GM12878 (cell line): ENCODE measurements around the gene FAM185A. TPM values are rescaled to one million over a fixed set of nuclear protein-coding genes. Genes with fewer than 3 reads are reported as not detected.
A peak's percentile ranks its signal among the peaks of the same experiment; 100 is the strongest.
"Not testable (repeated sequence)": the region's sequence is repeated elsewhere in the genome, so short reads cannot be mapped to it uniquely, and the experiment has no call there.

Source experiments
- ATAC-seq: fragments of 200-7000 bp; cut with Tn5 transposase; 3 replicates; pipeline ENCODE4 v1.9.1; 2020; ENCODE audit warnings: mild to moderate bottlenecking, moderate library complexity
- BruUV-seq: library from RNA; stranded (reverse); fragments of 400-500 nt; replicated peaks from 2 replicates; lab custom pipeline; 2021; lab: Mats Ljungman, UMichigan
- CTCF ChIA-PET: fragments of 300-600 bp; sonication (Branson Sonifier 250); formaldehyde crosslinking; extraction: SDS; loops from one replicate; lab custom pipeline; 2021; ENCODE audit warnings: inconsistent platforms; lab: Yijun Ruan, JAX
- POLR2A ChIA-PET: fragments of 350-600 bp; formaldehyde crosslinking; extraction: SDS; loops from one replicate; lab custom pipeline; 2021; ENCODE audit warnings: inconsistent platforms; lab: Charles Lee
- RAD21 ChIA-PET: fragments of 300-600 bp; sonication (Branson Sonifier 250); formaldehyde crosslinking; loops from one replicate; lab custom pipeline; 2023; ENCODE audit warnings: antibody characterized with exemption; ENCODE audit not compliant: unreplicated experiment; lab: Charles Lee
- SMC1A ChIA-PET: fragments of 300-600 bp; sonication (Branson Sonifier 250); formaldehyde crosslinking; loops from one replicate; lab custom pipeline; 2023; ENCODE audit not compliant: unreplicated experiment, uncharacterized antibody; lab: Charles Lee
- DNase-seq: peaks from one replicate; pipeline ENCODE4 v3.0.0-alpha.2; 2011; ENCODE audit warnings: low read depth, low spot score
- FAIRE-seq: peaks from 3 replicates; lab custom pipeline; 2011; peaks lifted over from hg19 to GRCh38; lab: Jason Lieb, UNC
- H2AFZ ChIP-seq: 2 replicates; pipeline ENCODE4 v1.6.0; 2011; ENCODE audit warnings: low read depth, low read length, control low read depth; ENCODE audit not compliant: control insufficient read depth
- H3K27ac ChIP-seq: 2 replicates; pipeline ENCODE4 v1.5.1; 2011; ENCODE audit warnings: control low read depth; ENCODE audit not compliant: control insufficient read depth, insufficient read depth
- H3K27me3 ChIP-seq, 2 experiments: replicated peaks in 1 of 2; 2 replicates each; pipeline versions ENCODE4 v1.6.0 to v1.6.1; 2011; ENCODE audit warnings: low read length in 1 of 2; ENCODE audit not compliant: control insufficient read depth in 2 of 2, insufficient read depth in 2 of 2
- H3K36me3 ChIP-seq, 2 experiments: 2 replicates each; pipeline ENCODE4 v1.5.1; 2011; ENCODE audit warnings: low read length in 1 of 2; ENCODE audit not compliant: control insufficient read depth in 2 of 2, insufficient read depth in 2 of 2
- H3K4me1 ChIP-seq: 2 replicates; pipeline ENCODE4 v1.6.1; 2011; ENCODE audit warnings: mild to moderate bottlenecking, low read length, moderate library complexity, mixed read lengths; ENCODE audit not compliant: control insufficient read depth, insufficient read depth
- H3K4me2 ChIP-seq: 2 replicates; pipeline ENCODE4 v1.6.0; 2011; ENCODE audit warnings: control low read depth; ENCODE audit not compliant: control insufficient read depth, insufficient read depth
- H3K4me3 ChIP-seq: fragments of 200-600 bp; sonication (generic); 2 replicates; pipeline ENCODE4 v1.5.1; 2016
- H3K79me2 ChIP-seq: 2 replicates; pipeline ENCODE4 v1.6.0; 2011; ENCODE audit warnings: low read length; ENCODE audit not compliant: control insufficient read depth, insufficient read depth
- H3K9ac ChIP-seq: 2 replicates; pipeline ENCODE4 v1.8.0; 2011; ENCODE audit warnings: low read length, control low read depth, mixed read lengths; ENCODE audit not compliant: control insufficient read depth, insufficient read depth
- H3K9me3 ChIP-seq: replicated peaks from 3 replicates; pipeline ENCODE4 v1.5.1; 2011; ENCODE audit warnings: mild to moderate bottlenecking, low read length; ENCODE audit not compliant: control insufficient read depth, insufficient read depth
- H4K20me1 ChIP-seq: 2 replicates; pipeline ENCODE4 v1.6.0; 2011; ENCODE audit not compliant: control insufficient read depth, insufficient read depth
- CTCF ChIP-seq, 3 experiments: IDR thresholded peaks in 2 of 3; conservative IDR thresholded peaks in 1 of 3; 2 replicates each; pipeline ENCODE4 v1.5.1; 2011; ENCODE audit warnings: low read depth in 3 of 3, low read length in 3 of 3, mild to moderate bottlenecking in 3 of 3, control low read depth in 2 of 3, moderate library complexity in 2 of 3, inconsistent platforms in 1 of 3, mixed read lengths in 1 of 3; ENCODE audit not compliant: control insufficient read depth in 2 of 3, insufficient read depth in 1 of 3; ENCODE audit errors: extremely low read depth in 1 of 3
- RAD21 ChIP-seq: IDR thresholded peaks from 2 replicates; pipeline ENCODE4 v1.6.1; 2011; ENCODE audit warnings: mild to moderate bottlenecking, low read depth, low read length, moderate library complexity; ENCODE audit not compliant: insufficient read depth
- SMC3 ChIP-seq: IDR thresholded peaks from 2 replicates; pipeline ENCODE4 v1.6.1; 2011; ENCODE audit warnings: low read length, improper control_type of control experiment, borderline replicate concordance
- ZNF384 ChIP-seq: IDR thresholded peaks from 2 replicates; pipeline ENCODE4 v1.6.1; 2012; ENCODE audit warnings: low read depth, mild to moderate bottlenecking, low read length, improper control_type of control experiment, borderline replicate concordance
- WGBS: methylation state at CpG from one replicate; pipeline ENCODE4 v1.1.6; 2016; ENCODE audit warnings: low lambda C conversion rate; ENCODE audit not compliant: insufficient replicate concordance, insufficient coverage; ENCODE audit errors: missing lambda C conversion rate; 5-methylcytosine and 5-hydroxymethylcytosine counted together
- in situ Hi-C: fragments of 300-500 bp; cut with MboI; formaldehyde crosslinking; loops from 9 replicates; pipeline ENCODE4 v1.14.3; 2018; ENCODE audit warnings: mixed read lengths
- intact Hi-C: fragments of 100-400 bp; cut with micrococcal nuclease; formaldehyde crosslinking; loops from one replicate; pipeline ENCODE4 v1.14.2; 2022; ENCODE audit not compliant: unreplicated experiment
- polyA plus RNA-seq, 11 experiments: library from polyadenylated mRNA; depleted of rRNA in 4 of 11; unstranded in 6 of 11; stranded (reverse) in 5 of 11; fragments of >200 nt; fragmentation: Nextera tagmentation in 4 of 11; fragmentation: Illumina TruSeq in 1 of 11; extraction: Ambion mirVana in 4 of 11; extraction: Trizol in 1 of 11; gene quantifications; 1 replicate in 1 of 11; 2 replicates in 10 of 11; pipeline versions ENCODE4 v1.2.1 to v1.2.3, GENCODE V29; 2011 to 2016; ENCODE audit warnings: inconsistent platforms in 2 of 11, missing spikeins in 2 of 11, low read depth in 1 of 11
- total RNA-seq, 4 experiments: library from RNA; depleted of rRNA in 3 of 4; stranded (reverse); fragments of >200 nt in 3 of 4; fragmentation: Illumina TruSeq in 1 of 4; extraction: Trizol in 1 of 4; gene quantifications; 2 replicates each; pipeline versions ENCODE4 v1.2.1 to v1.2.3, GENCODE V29; 2013 to 2021

Gene FAM185A
- total and polyA plus RNA-seq, 10 of the 15 experiments (the other 5 are each of a cell fraction or from before 2014, with no cell fraction given), result 1.9 to 12.8 (median 8.6) TPM

- H4K20me1 ChIP-seq, H3K4me2 ChIP-seq, H3K4me3 ChIP-seq, H3K27ac ChIP-seq, DNase-seq, intact Hi-C loops, BruUV-seq, H3K27me3 ChIP-seq, H3K9me3 ChIP-seq, H3K36me3 ChIP-seq, H3K4me1 ChIP-seq, H2AFZ ChIP-seq, H3K79me2 ChIP-seq, H3K9ac ChIP-seq: not testable (repeated sequence)
- RAD21 ChIA-PET, result interaction anchor here (0.6 to 1.7 kb wide), 12 partner anchors 10 to 815 kb away, joined by 3 to 41 read pairs (median 5); partner anchors contain the start of genes ARMC10, FAM185A and FBXL13
- 0 out of 3 replicates have a peak, but pooled peaks have one; percentile 32 for ATAC-seq
- CTCF ChIA-PET, result interaction anchor here (1.7 to 1.8 kb wide), 2 partner anchors 304 to 308 kb away, joined by 10 to 22 read pairs; no protein-coding TSS in a partner anchor
- WGBS, result 0% methylated on average over 1 of the region's 1 CpG
- in situ Hi-C loops, result loop anchor here (5.0 kb wide), 1 partner anchor 304 kb away; no protein-coding TSS in a partner anchor
- SMC1A ChIA-PET, result interaction anchor here (0.7 to 1.6 kb wide), 3 partner anchors 300 to 308 kb away, joined by 4 to 16 read pairs (median 7); no protein-coding TSS in a partner anchor
- 0 out of 2 replicates have a peak, but pooled peaks have one; percentile 9 for TF ChIP-seq SMC3
- 0 out of 6 replicates have a peak, but pooled peaks of 1 of the 3 experiments have one; percentile 9 for TF ChIP-seq CTCF (IDR thresholded peaks at IDR 0.05 in 2 of 3, conservative IDR thresholded peaks at IDR 0.05 in 1 of 3; ENCODE audit: control insufficient read depth in 2 of 3, extremely low read depth in 1 of 3, insufficient read depth in 1 of 3, low read depth in 3 of 3, low read length in 3 of 3)
- 0 out of 2 replicates have a peak, but pooled peaks have one; percentile 14 for TF ChIP-seq RAD21
- peak; percentile 69 for TF ChIP-seq ZNF384
- POLR2A ChIA-PET, result interaction anchor here (0.6 kb wide), 4 partner anchors 64 to 593 kb away, joined by 3 to 5 read pairs (median 4); no protein-coding TSS in a partner anchor
- peak; percentile 73 for FAIRE-seq
Observed at GRCh38 chr7:102758227-102758626, 9.4 kb downstream of the FAM185A start.
